ENCODE results near the gene GAS2.

- TF ChIP-seq CTCF (IDR thresholded peaks at IDR 0.05), result no peak
- TF ChIP-seq POLR2A (IDR thresholded peaks at IDR 0.05), result no peak
Observed at GRCh38 chr11:22732588-22732987, 66.2 kb downstream of the GAS2 start.

Measured in body of pancreas (tissue), 4 donors.